HepG2 (cell line): ENCODE measurements around the gene SH3BP5.

ENCODE experiments used
- ARID5B ChIP-seq: IDR thresholded peaks from 2 replicates; pipeline ENCODE4 v1.4.0; 2020; ENCODE audit warnings: mild to moderate bottlenecking, missing genetic modification reagents
- EP300 ChIP-seq, 3 experiments: sonication (generic) in 1 of 3; formaldehyde crosslinking in 1 of 3; IDR thresholded peaks; 2 replicates each; pipeline versions ENCODE4 v1.5.1 to v1.6.1; 2011 to 2020; ENCODE audit warnings: low read depth in 2 of 3, low read length in 2 of 3, borderline replicate concordance in 1 of 3, improper control_type of control experiment in 1 of 3, mild to moderate bottlenecking in 1 of 3, missing genetic modification reagents in 1 of 3, moderate library complexity in 1 of 3
- HINFP ChIP-seq: sonication (generic); formaldehyde crosslinking; IDR thresholded peaks from 2 replicates; pipeline ENCODE4 v1.4.0; 2020; ENCODE audit warnings: low read depth, mild to moderate bottlenecking, missing genetic modification reagents
- IRX3 ChIP-seq: sonication (generic); formaldehyde crosslinking; IDR thresholded peaks from 2 replicates; pipeline ENCODE4 v1.8.1; 2023; ENCODE audit warnings: mild to moderate bottlenecking, low read depth, missing genetic modification reagents, borderline replicate concordance
- MYC ChIP-seq: sonication (generic); formaldehyde crosslinking; IDR thresholded peaks from 2 replicates; pipeline ENCODE4 v1.9.0; 2021; ENCODE audit warnings: missing genetic modification reagents, borderline replicate concordance
- NCOR1 ChIP-seq: fragments of 200-600 bp; sonication (generic); IDR thresholded peaks from 2 replicates; pipeline ENCODE4 v1.7.0; 2017; ENCODE audit warnings: antibody characterized with exemption, low read length, borderline replicate concordance
- POGZ ChIP-seq: sonication (generic); formaldehyde crosslinking; IDR thresholded peaks from 2 replicates; pipeline ENCODE4 v1.4.0; 2020; ENCODE audit warnings: mild to moderate bottlenecking, missing genetic modification reagents
- POLR2A ChIP-seq, 2 experiments: IDR thresholded peaks; 2 replicates each; pipeline ENCODE4 v1.6.1; 2011; ENCODE audit warnings: low read depth in 2 of 2, low read length in 2 of 2, mild to moderate bottlenecking in 1 of 2, moderate library complexity in 1 of 2; ENCODE audit not compliant: insufficient read depth in 1 of 2
- SMARCE1 ChIP-seq: fragments of 450-650 bp; IDR thresholded peaks from 2 replicates; pipeline ENCODE4 v1.6.1; 2017; ENCODE audit warnings: borderline replicate concordance
- SNAPC2 ChIP-seq: sonication (generic); formaldehyde crosslinking; IDR thresholded peaks from 2 replicates; pipeline ENCODE4 v1.8.1; 2022; ENCODE audit warnings: mild to moderate bottlenecking, missing genetic modification reagents
- ZNF275 ChIP-seq: sonication (generic); formaldehyde crosslinking; IDR thresholded peaks from 2 replicates; pipeline ENCODE4 v1.8.0; 2022; ENCODE audit warnings: missing genetic modification reagents, mild to moderate bottlenecking, inconsistent platforms, borderline replicate concordance
- ZNF513 ChIP-seq: sonication (generic); formaldehyde crosslinking; conservative IDR thresholded peaks from 2 replicates; pipeline ENCODE4 v1.5.0; 2020; ENCODE audit warnings: missing genetic modification reagents
- ZNF614 ChIP-seq: IDR thresholded peaks from 2 replicates; pipeline ENCODE4 v1.6.1; 2018; ENCODE audit warnings: missing biosample characterization, missing genetic modification reagents, inconsistent platforms, borderline replicate concordance

GRCh38 chr3:15314276-15314675, 18.1 kb downstream of the SH3BP5 start:
- no peak for TF ChIP-seq ZNF275 (CRISPR knock-in tag)
- TF ChIP-seq EP300 (IDR thresholded peaks at IDR 0.05; ENCODE audit: low read depth in 2 of 2, low read length in 2 of 2), result no peak
- no peak for TF ChIP-seq EP300 (CRISPR knock-in tag; IDR thresholded peaks at IDR 0.05; ENCODE audit: borderline replicate concordance)
- no peak for TF ChIP-seq IRX3
- TF ChIP-seq SNAPC2 (CRISPR knock-in tag), result no peak
- no peak for TF ChIP-seq POLR2A (IDR thresholded peaks at IDR 0.05; ENCODE audit: insufficient read depth in 1 of 2, low read depth in 2 of 2, low read length in 2 of 2)
- no peak for TF ChIP-seq POGZ (CRISPR knock-in tag)
- no peak for TF ChIP-seq SMARCE1
- TF ChIP-seq HINFP, result no peak
- TF ChIP-seq NCOR1, result no peak
- TF ChIP-seq MYC (CRISPR knock-in tag), result no peak
- TF ChIP-seq ZNF513 (CRISPR knock-in tag), result no peak
- TF ChIP-seq ZNF614, result no peak
- no peak for TF ChIP-seq ARID5B (CRISPR knock-in tag)
